Endodermal cell (in vitro differentiated cells): ENCODE data around the gene HAPSTR1. TPM values are rescaled to one million over a fixed set of nuclear protein-coding genes. Genes with fewer than 3 reads are reported as not detected.

ENCODE experiments used
- DNase-seq: peaks from one replicate; pipeline ENCODE4 v3.0.0-alpha.2; 2017
- H3K27ac ChIP-seq: 2 replicates; pipeline ENCODE4 v1.5.1; 2013; ENCODE audit warnings: mild to moderate bottlenecking, low read depth, low read length, moderate library complexity
- H3K27me3 ChIP-seq: 2 replicates; pipeline ENCODE4 v1.6.1; 2013; ENCODE audit warnings: mild to moderate bottlenecking, low read length, moderate library complexity; ENCODE audit not compliant: insufficient read depth, control insufficient read depth, poor library complexity, severe bottlenecking
- H3K36me3 ChIP-seq: 2 replicates; pipeline ENCODE4 v1.7.0; 2013; ENCODE audit warnings: mild to moderate bottlenecking, low read length, moderate library complexity; ENCODE audit not compliant: control insufficient read depth, insufficient read depth
- H3K4me1 ChIP-seq: one replicate; pipeline ENCODE4 v1.7.0; 2013; ENCODE audit warnings: low read length; ENCODE audit not compliant: control insufficient read depth, insufficient read depth
- H3K4me3 ChIP-seq: 2 replicates; pipeline ENCODE4 v1.5.1; 2013; ENCODE audit warnings: mild to moderate bottlenecking, low read length, moderate library complexity
- H3K9ac ChIP-seq: 2 replicates; pipeline ENCODE4 v1.6.1; 2013; ENCODE audit warnings: mild to moderate bottlenecking, low read length, moderate library complexity; ENCODE audit not compliant: poor library complexity, severe bottlenecking; ENCODE audit errors: extremely low read depth
- H3K9me3 ChIP-seq: 2 replicates; pipeline ENCODE4 v1.6.1; 2013; ENCODE audit warnings: mild to moderate bottlenecking, low read length, moderate library complexity; ENCODE audit not compliant: control insufficient read depth
- H3K27ac Mint-ChIP-seq: 2 replicates; pipeline ENCODE4 v1.8.0; 2020; ENCODE audit warnings: mixed read lengths
- H3K27me3 Mint-ChIP-seq: 2 replicates; pipeline ENCODE4 v1.8.0; 2021; ENCODE audit warnings: mild to moderate bottlenecking, mixed read lengths; ENCODE audit not compliant: insufficient read depth
- H3K36me3 Mint-ChIP-seq: 2 replicates; pipeline ENCODE4 v1.8.0; 2020; ENCODE audit warnings: low read depth, mixed read lengths
- H3K4me1 Mint-ChIP-seq: 2 replicates; pipeline ENCODE4 v1.8.0; 2020; ENCODE audit warnings: mixed read lengths
- H3K4me3 Mint-ChIP-seq: 2 replicates; pipeline ENCODE4 v1.8.0; 2020; ENCODE audit warnings: mild to moderate bottlenecking, moderate library complexity, mixed read lengths
- H3K9me3 Mint-ChIP-seq: 2 replicates; pipeline ENCODE4 v1.8.0; 2020; ENCODE audit warnings: mild to moderate bottlenecking, mixed read lengths
- CTCF ChIP-seq: fragments of 200-600 bp; sonication (generic); conservative IDR thresholded peaks from 2 replicates; pipeline ENCODE4 v1.5.0; 2021; ENCODE audit warnings: antibody characterized with exemption, mild to moderate bottlenecking
- WGBS, 2 experiments: methylation state at CpG; one replicate each; pipeline versions ENCODE4 v1.1.5 to v1.1.7; 2013; ENCODE audit warnings: missing lambda C conversion rate in 2 of 2, mixed read lengths in 1 of 2; ENCODE audit not compliant: insufficient coverage in 1 of 2, insufficient read length in 1 of 2; 5-methylcytosine and 5-hydroxymethylcytosine counted together
- total RNA-seq, 2 donors: library from RNA; stranded (reverse); fragmentation: NEBNext Ultra II Directional in 1 of 2; extraction: Animal tissue kit (Norgen Biotek cat#: 25700) in 1 of 2; gene quantifications; 2 replicates in 1 of 2; 3 replicates in 1 of 2; pipeline ENCODE4 v1.2.1, GENCODE V29; 2021

The HAPSTR1 gene
- total RNA-seq, 2 donors from 2014 or later = 60.9 to 68.5 TPM

GRCh38 chr16:9098377-9099090 lies 7.1 kb downstream of the HAPSTR1 start:
- peaks cover 77% of the 10 kb centered on the region for H3K36me3 Mint-ChIP-seq
- peak; percentile 7 for DNase-seq
- Histone ChIP-seq H3K9me3 (no peaks in the 10 kb centered on the region), H3K27me3 (no peaks in the 10 kb centered on the region), H3K36me3 (peaks cover 92% of the 10 kb centered on the region), H3K27ac (no peak overlapping the region), H3K9ac (no peak overlapping the region), H3K4me3 (no peak overlapping the region), H3K4me1 (peaks cover 10% of the 10 kb centered on the region)
- no peak for TF ChIP-seq CTCF
- no peaks in the 10 kb centered on the region for H3K9me3 Mint-ChIP-seq
- peaks cover 64% of the 10 kb centered on the region for H3K4me1 Mint-ChIP-seq
- peak overlapping the region; percentile 52 for H3K27ac Mint-ChIP-seq
- H3K27me3 Mint-ChIP-seq = no peaks in the 10 kb centered on the region
- no peak overlapping the region for H3K4me3 Mint-ChIP-seq
- 92 to 100% methylated on average over 2 to 4 of the region's 4 CpGs for WGBS, 2 experiments

GRCh38 chr16:9099131-9099625 lies 7.7 kb downstream of the HAPSTR1 start:
- 92% methylated on average over 4 to 5 of the region's 5 CpGs for WGBS, 2 experiments
- H3K9me3 ChIP-seq = no peaks in the 10 kb centered on the region
- Mint-ChIP-seq H3K27me3 (no peaks in the 10 kb centered on the region), H3K36me3 (peaks cover 78% of the 10 kb centered on the region), H3K9me3 (no peaks in the 10 kb centered on the region), H3K4me3 (no peak overlapping the region), H3K4me1 (peaks cover 64% of the 10 kb centered on the region), H3K27ac (peak overlapping the region; percentile 83)
- DNase-seq = peak; percentile 17
- H3K9ac ChIP-seq = no peak overlapping the region
- H3K27ac ChIP-seq = no peak overlapping the region
- H3K36me3 ChIP-seq = peaks cover 92% of the 10 kb centered on the region
- no peaks in the 10 kb centered on the region for H3K27me3 ChIP-seq
- no peak for TF ChIP-seq CTCF
- H3K4me1 ChIP-seq = peaks cover 10% of the 10 kb centered on the region
- no peak overlapping the region for H3K4me3 ChIP-seq

- Mint-ChIP-seq H3K36me3 (peaks cover 84% of the 10 kb centered on the region), H3K27ac (no peak overlapping the region), H3K27me3 (no peaks in the 10 kb centered on the region), H3K4me3 (no peak overlapping the region), H3K9me3 (no peaks in the 10 kb centered on the region), H3K4me1 (peaks cover 67% of the 10 kb centered on the region)
- H3K9me3 ChIP-seq = no peaks in the 10 kb centered on the region
- no peak overlapping the region for H3K9ac ChIP-seq
- no peaks in the 10 kb centered on the region for H3K27me3 ChIP-seq
- no peak overlapping the region for H3K27ac ChIP-seq
- H3K4me1 ChIP-seq = peaks cover 14% of the 10 kb centered on the region
- no peak for TF ChIP-seq CTCF
- peaks cover 94% of the 10 kb centered on the region for H3K36me3 ChIP-seq
- 92% methylated on average over 2 of the region's 2 CpGs; no CpG with 5 or more reads in 1 of the 2 experiments for WGBS, 2 experiments
- no peak overlapping the region for H3K4me3 ChIP-seq
- DNase-seq = no peak
Measured at GRCh38 chr16:9102379-9102778, 10.9 kb downstream of the HAPSTR1 start.
